Measurements from ENCODE around the gene ZNF74.
"Not testable (repeated sequence)": the region's sequence is repeated elsewhere in the genome, so short reads cannot be mapped to it uniquely, and the experiment has no call there.

- TF ChIP-seq YY1 (tag by site-specific recombination; IDR thresholded peaks at IDR 0.05); ZNF140 (tag by site-specific recombination; IDR thresholded peaks at IDR 0.05); ZFP69B (tag by site-specific recombination; IDR thresholded peaks at IDR 0.05); MEIS1 (CRISPR knock-in tag; IDR thresholded peaks at IDR 0.05; ENCODE audit: borderline replicate concordance); TRIM28 (IDR thresholded peaks at IDR 0.05; ENCODE audit: borderline replicate concordance, low read length); ZNF596 (tag by site-specific recombination; IDR thresholded peaks at IDR 0.05); ZBTB26 (tag by site-specific recombination; optimal IDR thresholded peaks at IDR 0.05); ZNF174 (tag by site-specific recombination; IDR thresholded peaks at IDR 0.05); ZBTB1 (tag by site-specific recombination; IDR thresholded peaks at IDR 0.05); PRDM1 (tag by site-specific recombination; IDR thresholded peaks at IDR 0.05): not testable (repeated sequence)
- TF ChIP-seq, protein P1, sequence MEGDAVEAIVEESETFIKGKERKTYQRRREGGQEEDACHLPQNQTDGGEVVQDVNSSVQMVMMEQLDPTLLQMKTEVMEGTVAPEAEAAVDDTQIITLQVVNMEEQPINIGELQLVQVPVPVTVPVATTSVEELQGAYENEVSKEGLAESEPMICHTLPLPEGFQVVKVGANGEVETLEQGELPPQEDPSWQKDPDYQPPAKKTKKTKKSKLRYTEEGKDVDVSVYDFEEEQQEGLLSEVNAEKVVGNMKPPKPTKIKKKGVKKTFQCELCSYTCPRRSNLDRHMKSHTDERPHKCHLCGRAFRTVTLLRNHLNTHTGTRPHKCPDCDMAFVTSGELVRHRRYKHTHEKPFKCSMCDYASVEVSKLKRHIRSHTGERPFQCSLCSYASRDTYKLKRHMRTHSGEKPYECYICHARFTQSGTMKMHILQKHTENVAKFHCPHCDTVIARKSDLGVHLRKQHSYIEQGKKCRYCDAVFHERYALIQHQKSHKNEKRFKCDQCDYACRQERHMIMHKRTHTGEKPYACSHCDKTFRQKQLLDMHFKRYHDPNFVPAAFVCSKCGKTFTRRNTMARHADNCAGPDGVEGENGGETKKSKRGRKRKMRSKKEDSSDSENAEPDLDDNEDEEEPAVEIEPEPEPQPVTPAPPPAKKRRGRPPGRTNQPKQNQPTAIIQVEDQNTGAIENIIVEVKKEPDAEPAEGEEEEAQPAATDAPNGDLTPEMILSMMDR (tag by site-specific recombination; IDR thresholded peaks at IDR 0.05) = not testable (repeated sequence)
- TF ChIP-seq, protein P2, sequence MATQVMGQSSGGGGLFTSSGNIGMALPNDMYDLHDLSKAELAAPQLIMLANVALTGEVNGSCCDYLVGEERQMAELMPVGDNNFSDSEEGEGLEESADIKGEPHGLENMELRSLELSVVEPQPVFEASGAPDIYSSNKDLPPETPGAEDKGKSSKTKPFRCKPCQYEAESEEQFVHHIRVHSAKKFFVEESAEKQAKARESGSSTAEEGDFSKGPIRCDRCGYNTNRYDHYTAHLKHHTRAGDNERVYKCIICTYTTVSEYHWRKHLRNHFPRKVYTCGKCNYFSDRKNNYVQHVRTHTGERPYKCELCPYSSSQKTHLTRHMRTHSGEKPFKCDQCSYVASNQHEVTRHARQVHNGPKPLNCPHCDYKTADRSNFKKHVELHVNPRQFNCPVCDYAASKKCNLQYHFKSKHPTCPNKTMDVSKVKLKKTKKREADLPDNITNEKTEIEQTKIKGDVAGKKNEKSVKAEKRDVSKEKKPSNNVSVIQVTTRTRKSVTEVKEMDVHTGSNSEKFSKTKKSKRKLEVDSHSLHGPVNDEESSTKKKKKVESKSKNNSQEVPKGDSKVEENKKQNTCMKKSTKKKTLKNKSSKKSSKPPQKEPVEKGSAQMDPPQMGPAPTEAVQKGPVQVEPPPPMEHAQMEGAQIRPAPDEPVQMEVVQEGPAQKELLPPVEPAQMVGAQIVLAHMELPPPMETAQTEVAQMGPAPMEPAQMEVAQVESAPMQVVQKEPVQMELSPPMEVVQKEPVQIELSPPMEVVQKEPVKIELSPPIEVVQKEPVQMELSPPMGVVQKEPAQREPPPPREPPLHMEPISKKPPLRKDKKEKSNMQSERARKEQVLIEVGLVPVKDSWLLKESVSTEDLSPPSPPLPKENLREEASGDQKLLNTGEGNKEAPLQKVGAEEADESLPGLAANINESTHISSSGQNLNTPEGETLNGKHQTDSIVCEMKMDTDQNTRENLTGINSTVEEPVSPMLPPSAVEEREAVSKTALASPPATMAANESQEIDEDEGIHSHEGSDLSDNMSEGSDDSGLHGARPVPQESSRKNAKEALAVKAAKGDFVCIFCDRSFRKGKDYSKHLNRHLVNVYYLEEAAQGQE (tag by site-specific recombination; IDR thresholded peaks at IDR 0.05) = not testable (repeated sequence)
- TF ChIP-seq, protein P3, sequence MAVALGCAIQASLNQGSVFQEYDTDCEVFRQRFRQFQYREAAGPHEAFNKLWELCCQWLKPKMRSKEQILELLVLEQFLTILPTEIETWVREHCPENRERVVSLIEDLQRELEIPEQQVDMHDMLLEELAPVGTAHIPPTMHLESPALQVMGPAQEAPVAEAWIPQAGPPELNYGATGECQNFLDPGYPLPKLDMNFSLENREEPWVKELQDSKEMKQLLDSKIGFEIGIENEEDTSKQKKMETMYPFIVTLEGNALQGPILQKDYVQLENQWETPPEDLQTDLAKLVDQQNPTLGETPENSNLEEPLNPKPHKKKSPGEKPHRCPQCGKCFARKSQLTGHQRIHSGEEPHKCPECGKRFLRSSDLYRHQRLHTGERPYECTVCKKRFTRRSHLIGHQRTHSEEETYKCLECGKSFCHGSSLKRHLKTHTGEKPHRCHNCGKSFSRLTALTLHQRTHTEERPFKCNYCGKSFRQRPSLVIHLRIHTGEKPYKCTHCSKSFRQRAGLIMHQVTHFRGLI (tag by site-specific recombination; IDR thresholded peaks at IDR 0.05) = not testable (repeated sequence)
- TF ChIP-seq, protein P4, sequence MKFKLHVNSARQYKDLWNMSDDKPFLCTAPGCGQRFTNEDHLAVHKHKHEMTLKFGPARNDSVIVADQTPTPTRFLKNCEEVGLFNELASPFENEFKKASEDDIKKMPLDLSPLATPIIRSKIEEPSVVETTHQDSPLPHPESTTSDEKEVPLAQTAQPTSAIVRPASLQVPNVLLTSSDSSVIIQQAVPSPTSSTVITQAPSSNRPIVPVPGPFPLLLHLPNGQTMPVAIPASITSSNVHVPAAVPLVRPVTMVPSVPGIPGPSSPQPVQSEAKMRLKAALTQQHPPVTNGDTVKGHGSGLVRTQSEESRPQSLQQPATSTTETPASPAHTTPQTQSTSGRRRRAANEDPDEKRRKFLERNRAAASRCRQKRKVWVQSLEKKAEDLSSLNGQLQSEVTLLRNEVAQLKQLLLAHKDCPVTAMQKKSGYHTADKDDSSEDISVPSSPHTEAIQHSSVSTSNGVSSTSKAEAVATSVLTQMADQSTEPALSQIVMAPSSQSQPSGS (tag by site-specific recombination; IDR thresholded peaks at IDR 0.05; ENCODE audit: low read depth) = not testable (repeated sequence)
Measured at GRCh38 chr22:20357967-20358366, 36.0 kb upstream of the ZNF74 start.

Data from HEK293 (cell line).